A549 (cell line): Measurements from ENCODE around the gene ANKS1B.

Experiments
- CEBPB ChIP-seq, 2 experiments: fragments of >200 bp in 1 of 2; sonication (Bioruptor Twin) in 1 of 2; formaldehyde crosslinking in 1 of 2; IDR thresholded peaks; 2 replicates each; pipeline ENCODE4 v1.6.1; 2012 to 2016
- CTCF ChIP-seq: fragments of >200 bp; sonication (Bioruptor Twin); formaldehyde crosslinking; IDR thresholded peaks from 3 replicates; pipeline ENCODE4 v1.5.1; 2016
- EP300 ChIP-seq, 2 experiments: fragments of >200 bp; sonication (Bioruptor Twin); formaldehyde crosslinking; IDR thresholded peaks; 2 replicates in 1 of 2; 3 replicates in 1 of 2; pipeline ENCODE4 v1.6.1; 2016 to 2017
- FOSL2 ChIP-seq, 2 experiments: fragments of 450-650 bp in 1 of 2; fragments of >200 bp in 1 of 2; sonication (Bioruptor Twin) in 1 of 2; formaldehyde crosslinking; IDR thresholded peaks; 2 replicates each; pipeline versions ENCODE4 v1.5.0 to v1.6.1; 2016 to 2020; ENCODE audit warnings: mild to moderate bottlenecking in 1 of 2, moderate library complexity in 1 of 2
- KDM5A ChIP-seq: fragments of 200-600 bp; sonication (generic); IDR thresholded peaks from 2 replicates; pipeline ENCODE4 v1.6.1; 2016; ENCODE audit warnings: antibody characterized with exemption, mild to moderate bottlenecking
- MAFK ChIP-seq: fragments of 450-650 bp; IDR thresholded peaks from 2 replicates; pipeline ENCODE4 v1.6.1; 2014; ENCODE audit not compliant: partially characterized antibody
- PHF8 ChIP-seq: fragments of 200-600 bp; sonication (generic); IDR thresholded peaks from 2 replicates; pipeline ENCODE4 v1.6.1; 2016; ENCODE audit warnings: low read depth, mild to moderate bottlenecking, antibody characterized with exemption, moderate library complexity, borderline replicate concordance
- POLR2A ChIP-seq: IDR thresholded peaks from 2 replicates; pipeline ENCODE4 v1.6.1; 2012; ENCODE audit warnings: mild to moderate bottlenecking, low read length
- TF ChIP-seq, protein P1 (sequence below): fragments of 450-650 bp; IDR thresholded peaks from 2 replicates; pipeline ENCODE4 v1.6.1; 2014; ENCODE audit warnings: antibody characterized with exemption

GRCh38 chr12:98733667-98734350 is 1250.9 kb downstream of the ANKS1B start:
- TF ChIP-seq PHF8 (no peak), CTCF (no peak), FOSL2 (IDR thresholded peaks at IDR 0.05) (no peak), FOSL2 (CRISPR knock-in tag; IDR thresholded peaks at IDR 0.05) (no peak), EP300 (IDR thresholded peaks at IDR 0.05) (no peak), POLR2A (no peak), KDM5A (no peak), CEBPB (IDR thresholded peaks at IDR 0.05) (no peak), MAFK (no peak)
- TF ChIP-seq, protein P1, sequence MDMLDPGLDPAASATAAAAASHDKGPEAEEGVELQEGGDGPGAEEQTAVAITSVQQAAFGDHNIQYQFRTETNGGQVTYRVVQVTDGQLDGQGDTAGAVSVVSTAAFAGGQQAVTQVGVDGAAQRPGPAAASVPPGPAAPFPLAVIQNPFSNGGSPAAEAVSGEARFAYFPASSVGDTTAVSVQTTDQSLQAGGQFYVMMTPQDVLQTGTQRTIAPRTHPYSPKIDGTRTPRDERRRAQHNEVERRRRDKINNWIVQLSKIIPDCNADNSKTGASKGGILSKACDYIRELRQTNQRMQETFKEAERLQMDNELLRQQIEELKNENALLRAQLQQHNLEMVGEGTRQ: no peak
